A673 (cell line): Measurements from ENCODE around the gene GDF9. TPM values are rescaled to one million over a fixed set of nuclear protein-coding genes. Genes with fewer than 3 reads are reported as not detected.

Experiments used
- BruUV-seq: library from RNA; stranded (reverse); fragments of 400-500 nt; replicated peaks from 2 replicates; lab custom pipeline; 2021; lab: Mats Ljungman, UMichigan
- CTCF ChIA-PET: fragments of 300-600 bp; sonication (Branson Sonifier 250); formaldehyde crosslinking; loops from one replicate; lab custom pipeline; 2022; ENCODE audit warnings: antibody characterized with exemption; lab: Charles Lee
- POLR2A ChIA-PET: fragments of 300-600 bp; sonication (Branson Sonifier 250); formaldehyde crosslinking; loops from one replicate; lab custom pipeline; 2022; ENCODE audit warnings: antibody characterized with exemption; ENCODE audit not compliant: low non-redundant PET; lab: Charles Lee
- DNase-seq: peaks from one replicate; pipeline ENCODE4 v3.0.0-alpha.2; 2015; ENCODE audit warnings: low spot score
- H3K27ac ChIP-seq: fragments of 200-600 bp; sonication (generic); 2 replicates; pipeline ENCODE4 v1.5.1; 2016; ENCODE audit warnings: mixed run types, low read depth, mild to moderate bottlenecking, mixed read lengths, antibody characterized with exemption, low read length; ENCODE audit not compliant: poor library complexity, severe bottlenecking
- H3K27me3 ChIP-seq: fragments of 200-600 bp; sonication (generic); replicated peaks from 2 replicates; pipeline ENCODE4 v1.6.1; 2017; ENCODE audit warnings: mixed run types, low read depth, mild to moderate bottlenecking, mixed read lengths, antibody characterized with exemption, low read length; ENCODE audit not compliant: insufficient read depth, poor library complexity
- H3K36me3 ChIP-seq: fragments of 200-600 bp; sonication (generic); 2 replicates; pipeline ENCODE4 v1.6.1; 2016; ENCODE audit warnings: mixed run types, mild to moderate bottlenecking, mixed read lengths, antibody characterized with exemption, low read length; ENCODE audit not compliant: insufficient read depth, poor library complexity, severe bottlenecking
- H3K4me1 ChIP-seq: fragments of 200-600 bp; sonication (generic); 2 replicates; pipeline ENCODE4 v1.6.1; 2017; ENCODE audit warnings: mixed run types, mild to moderate bottlenecking, mixed read lengths, antibody characterized with exemption, low read length; ENCODE audit not compliant: insufficient read depth, poor library complexity, severe bottlenecking
- H3K4me3 ChIP-seq: fragments of 200-600 bp; sonication (generic); 2 replicates; pipeline ENCODE4 v1.5.1; 2016; ENCODE audit warnings: low read depth, mixed run types, mild to moderate bottlenecking, mixed read lengths, low read length; ENCODE audit not compliant: poor library complexity, severe bottlenecking
- H3K9me3 ChIP-seq: fragments of 200-600 bp; sonication (generic); 2 replicates; pipeline ENCODE4 v1.6.1; 2016; ENCODE audit warnings: mixed run types, low read depth, mild to moderate bottlenecking, mixed read lengths, antibody characterized with exemption, low read length; ENCODE audit not compliant: poor library complexity, severe bottlenecking
- CTCF ChIP-seq: fragments of 300-800, 200-600 bp; sonication (generic); conservative IDR thresholded peaks from 2 replicates; pipeline ENCODE4 v1.5.1; 2017; ENCODE audit warnings: low read depth, mild to moderate bottlenecking, antibody characterized with exemption, low read length, moderate library complexity, mixed read lengths
- EZH2 ChIP-seq: fragments of 200-600 bp; sonication (generic); IDR thresholded peaks from 2 replicates; pipeline ENCODE4 v1.6.1; 2017; ENCODE audit warnings: borderline replicate concordance, low read depth, mild to moderate bottlenecking, mixed read lengths, antibody characterized with exemption, low read length; ENCODE audit not compliant: poor library complexity, severe bottlenecking
- intact Hi-C: fragments of 100-400 bp; cut with micrococcal nuclease; formaldehyde crosslinking; loops from one replicate; pipeline ENCODE4 v1.10.0; 2022; ENCODE audit not compliant: unreplicated experiment
- total RNA-seq: library from RNA; stranded (reverse); gene quantifications from 2 replicates; pipeline ENCODE4 v1.2.3, GENCODE V29; 2021

GDF9 gene
- total RNA-seq, 1 experiment from 2014 or later: 0.32 TPM

GRCh38 chr5:132850066-132850465, 16.2 kb downstream of the GDF9 start:
- Histone ChIP-seq H3K27ac (no peak overlapping the region), H3K4me1 (no peaks in the 10 kb centered on the region), H3K36me3 (no peaks in the 10 kb centered on the region), H3K27me3 (no peaks in the 10 kb centered on the region), H3K4me3 (no peak overlapping the region), H3K9me3 (no peaks in the 10 kb centered on the region)
- no TSS peak for BruUV-seq
- intact Hi-C loops: no loop called here
- DNase-seq: no peak
- TF ChIP-seq CTCF (no peak), EZH2 (no peak)
- POLR2A ChIA-PET: no interaction called here
- CTCF ChIA-PET: interaction anchor here (0.6 kb wide), 1 partner anchor 625 kb away, joined by 8 read pairs; no protein-coding TSS in a partner anchor

- no peaks in the 10 kb centered on the region for H3K27me3 ChIP-seq
- CTCF ChIA-PET: no interaction called here
- no peak for DNase-seq
- BruUV-seq: no TSS peak
- H3K9me3 ChIP-seq: no peaks in the 10 kb centered on the region
- TF ChIP-seq EZH2 (no peak), CTCF (no peak)
- no peak overlapping the region for H3K27ac ChIP-seq
- no peaks in the 10 kb centered on the region for H3K36me3 ChIP-seq
- H3K4me1 ChIP-seq: no peaks in the 10 kb centered on the region
- no peak overlapping the region for H3K4me3 ChIP-seq
- intact Hi-C loops: no loop called here
- POLR2A ChIA-PET: no interaction called here
Measured at GRCh38 chr5:132849347-132849746, 16.9 kb downstream of the GDF9 start.

GRCh38 chr5:132848270-132848669, 18.0 kb downstream of the GDF9 start:
- no peak overlapping the region for H3K27ac ChIP-seq
- H3K4me1 ChIP-seq: no peaks in the 10 kb centered on the region
- no peaks in the 10 kb centered on the region for H3K27me3 ChIP-seq
- intact Hi-C loops: no loop called here
- TF ChIP-seq CTCF (no peak), EZH2 (no peak)
- CTCF ChIA-PET: no interaction called here
- no peak for DNase-seq
- no peaks in the 10 kb centered on the region for H3K9me3 ChIP-seq
- H3K4me3 ChIP-seq: no peak overlapping the region
- no peaks in the 10 kb centered on the region for H3K36me3 ChIP-seq
- BruUV-seq: no TSS peak
- POLR2A ChIA-PET: no interaction called here
